KMS-11 (cell line): ENCODE results near the gene HS3ST5.
"Not testable (repeated sequence)": the region's sequence is repeated elsewhere in the genome, so short reads cannot be mapped to it uniquely, and the experiment has no call there.

Experiments
- H2AFZ ChIP-seq: fragments of 200-600 bp; sonication (generic); 2 replicates; pipeline ENCODE4 v1.6.1; 2016; ENCODE audit warnings: antibody characterized with exemption, mixed run types, low read depth
- H3K27ac ChIP-seq: fragments of 200-600 bp; sonication (generic); 2 replicates; pipeline ENCODE4 v1.6.1; 2016; ENCODE audit warnings: mild to moderate bottlenecking, mixed run types
- H3K27me3 ChIP-seq: fragments of 200-600 bp; sonication (generic); 2 replicates; pipeline ENCODE4 v1.6.1; 2017; ENCODE audit warnings: mild to moderate bottlenecking, low read depth, mixed run types, moderate library complexity; ENCODE audit not compliant: insufficient read depth
- H3K36me3 ChIP-seq: fragments of 200-600 bp; sonication (generic); 2 replicates; pipeline ENCODE4 v1.6.1; 2017; ENCODE audit warnings: mild to moderate bottlenecking, mixed run types; ENCODE audit not compliant: insufficient read depth
- H3K4me1 ChIP-seq: fragments of 200-600 bp; sonication (generic); 2 replicates; pipeline ENCODE4 v1.6.1; 2016; ENCODE audit warnings: mild to moderate bottlenecking, low read depth, mixed run types; ENCODE audit not compliant: poor library complexity, severe bottlenecking
- H3K4me2 ChIP-seq: fragments of 200-600 bp; sonication (generic); 2 replicates; pipeline ENCODE4 v1.7.0; 2016; ENCODE audit warnings: mild to moderate bottlenecking, mixed run types
- H3K4me3 ChIP-seq: fragments of 200-600 bp; sonication (generic); IDR thresholded peaks from 2 replicates; pipeline ENCODE4 v1.6.1; 2017; ENCODE audit warnings: low read depth, low read length, mixed read lengths; ENCODE audit not compliant: insufficient read depth
- H3K79me2 ChIP-seq: fragments of 200-600 bp; sonication (generic); 2 replicates; pipeline ENCODE4 v1.6.1; 2016; ENCODE audit warnings: low read depth, mixed run types; ENCODE audit not compliant: insufficient read depth
- H3K9ac ChIP-seq: fragments of 200-600 bp; sonication (generic); 2 replicates; pipeline ENCODE4 v1.6.1; 2016; ENCODE audit warnings: mild to moderate bottlenecking, mixed run types
- H4K20me1 ChIP-seq: fragments of 200-600 bp; sonication (generic); 2 replicates; pipeline ENCODE4 v1.6.1; 2016; ENCODE audit warnings: mild to moderate bottlenecking, mixed run types; ENCODE audit not compliant: insufficient read depth
- TF ChIP-seq, protein P1 (sequence below): fragments of 200-600 bp; sonication (generic); conservative IDR thresholded peaks from 2 replicates; pipeline ENCODE4 v1.6.1; 2017; ENCODE audit warnings: low read depth, mild to moderate bottlenecking, antibody characterized with exemption, low read length, moderate library complexity, mixed read lengths

The HS3ST5 gene

DNA sequence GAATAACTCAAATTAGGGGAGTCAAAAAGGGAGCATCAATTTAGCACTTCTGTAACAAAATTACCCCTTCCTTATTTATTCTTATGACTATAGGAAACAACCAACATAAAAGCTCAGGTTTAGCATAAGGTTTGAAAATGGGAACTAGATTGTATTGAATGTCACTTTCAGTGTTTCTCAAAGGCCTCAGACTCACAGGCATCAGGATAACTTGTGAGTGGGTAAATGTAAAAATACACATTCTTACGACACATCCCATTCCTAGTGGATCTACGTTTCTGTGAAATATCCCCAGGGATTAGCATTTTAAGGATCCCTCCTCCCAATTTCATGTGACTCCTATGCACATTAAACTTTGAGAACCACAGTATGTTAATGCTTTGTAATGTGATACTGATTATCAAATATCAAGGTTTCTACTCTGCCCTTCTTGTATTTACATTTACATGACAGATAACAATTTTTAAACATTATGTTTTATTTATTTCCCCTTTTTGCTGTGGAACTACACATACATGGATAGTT, 114.8 kb downstream of the HS3ST5 start:
- Histone ChIP-seq H3K27ac (no peak overlapping the region), H3K4me3 (no peak overlapping the region), H3K4me2 (no peak overlapping the region), H3K36me3 (no peaks in the 10 kb centered on the region), H3K4me1 (no peaks in the 10 kb centered on the region), H3K27me3 (no peaks in the 10 kb centered on the region), H3K9ac (no peak overlapping the region), H4K20me1 (no peaks in the 10 kb centered on the region), H3K79me2 (no peaks in the 10 kb centered on the region), H2AFZ (no peak overlapping the region)
- TF ChIP-seq, protein P1, sequence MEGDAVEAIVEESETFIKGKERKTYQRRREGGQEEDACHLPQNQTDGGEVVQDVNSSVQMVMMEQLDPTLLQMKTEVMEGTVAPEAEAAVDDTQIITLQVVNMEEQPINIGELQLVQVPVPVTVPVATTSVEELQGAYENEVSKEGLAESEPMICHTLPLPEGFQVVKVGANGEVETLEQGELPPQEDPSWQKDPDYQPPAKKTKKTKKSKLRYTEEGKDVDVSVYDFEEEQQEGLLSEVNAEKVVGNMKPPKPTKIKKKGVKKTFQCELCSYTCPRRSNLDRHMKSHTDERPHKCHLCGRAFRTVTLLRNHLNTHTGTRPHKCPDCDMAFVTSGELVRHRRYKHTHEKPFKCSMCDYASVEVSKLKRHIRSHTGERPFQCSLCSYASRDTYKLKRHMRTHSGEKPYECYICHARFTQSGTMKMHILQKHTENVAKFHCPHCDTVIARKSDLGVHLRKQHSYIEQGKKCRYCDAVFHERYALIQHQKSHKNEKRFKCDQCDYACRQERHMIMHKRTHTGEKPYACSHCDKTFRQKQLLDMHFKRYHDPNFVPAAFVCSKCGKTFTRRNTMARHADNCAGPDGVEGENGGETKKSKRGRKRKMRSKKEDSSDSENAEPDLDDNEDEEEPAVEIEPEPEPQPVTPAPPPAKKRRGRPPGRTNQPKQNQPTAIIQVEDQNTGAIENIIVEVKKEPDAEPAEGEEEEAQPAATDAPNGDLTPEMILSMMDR, result no peak

DNA sequence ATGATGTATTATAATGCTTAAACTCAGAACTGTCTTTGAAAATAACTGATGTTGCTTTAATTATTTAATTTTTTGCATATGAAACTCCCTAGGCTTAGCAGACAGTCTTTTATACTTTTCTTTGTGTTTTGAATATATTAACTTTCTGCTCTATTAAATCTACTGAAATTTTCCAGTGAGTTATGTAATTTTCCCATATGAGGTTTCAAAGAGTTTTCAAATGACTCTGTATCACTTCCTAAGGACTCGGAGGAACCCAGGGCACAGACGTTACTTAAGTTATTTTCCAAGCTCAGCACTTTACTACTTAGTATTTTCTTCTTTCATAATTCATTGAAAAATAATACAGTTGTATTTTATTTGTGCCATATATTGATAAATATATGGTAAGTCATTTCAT, 122.6 kb downstream of the HS3ST5 start:
- Histone ChIP-seq H3K27me3 (no peaks in the 10 kb centered on the region), H3K4me1 (no peaks in the 10 kb centered on the region), H3K4me3 (no peak overlapping the region), H3K27ac (no peak overlapping the region), H2AFZ (no peak overlapping the region), H3K4me2 (no peak overlapping the region), H3K79me2 (no peaks in the 10 kb centered on the region), H3K9ac (no peak overlapping the region), H4K20me1 (no peaks in the 10 kb centered on the region), H3K36me3 (no peaks in the 10 kb centered on the region)
- TF ChIP-seq, protein P1, result no peak

DNA sequence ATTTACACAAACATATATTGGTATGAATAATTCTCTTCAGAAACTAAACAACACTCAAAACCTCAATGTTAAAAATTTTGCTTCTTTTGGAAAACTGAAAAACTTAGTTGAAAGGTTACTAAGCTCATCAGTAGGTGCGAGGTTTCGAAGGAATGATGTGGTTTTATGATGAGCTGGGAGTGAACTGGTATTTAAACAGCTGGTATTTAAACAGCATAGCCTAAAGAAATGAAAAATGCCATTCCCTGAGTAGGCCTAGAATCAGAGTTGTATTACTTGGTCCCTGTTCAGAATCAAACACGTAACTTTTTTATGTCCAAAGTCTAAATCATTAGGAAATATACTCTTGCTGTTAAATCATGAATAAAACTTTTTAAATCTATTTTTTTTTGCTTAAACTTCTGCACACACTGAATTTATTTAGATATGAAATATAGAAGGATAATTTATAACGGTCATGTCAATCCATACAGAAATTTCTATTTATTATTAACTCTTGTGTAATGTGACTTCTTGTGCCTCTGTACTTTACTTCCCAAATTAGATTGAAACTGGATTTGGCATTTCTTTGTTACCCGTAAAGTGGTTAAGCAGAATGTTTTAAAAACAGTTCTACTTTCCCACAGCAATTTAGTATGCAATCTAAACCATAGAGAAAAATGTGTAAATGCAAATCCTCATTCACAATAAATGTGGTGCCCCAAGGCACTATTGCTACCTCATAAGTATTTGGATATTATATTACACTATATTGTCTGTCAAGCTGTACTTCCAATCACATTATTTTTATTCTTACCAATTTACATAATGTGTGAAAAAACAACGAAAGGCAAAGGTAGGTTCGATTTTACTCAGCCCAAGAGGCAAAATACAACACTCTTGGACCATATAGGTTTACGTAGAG, 124.1 kb downstream of the HS3ST5 start:
- Histone ChIP-seq H2AFZ (no peak overlapping the region), H3K4me3 (no peak overlapping the region), H3K4me1 (no peaks in the 10 kb centered on the region), H3K79me2 (no peaks in the 10 kb centered on the region), H3K9ac (no peak overlapping the region), H3K27me3 (no peaks in the 10 kb centered on the region), H3K4me2 (no peak overlapping the region), H4K20me1 (no peaks in the 10 kb centered on the region), H3K36me3 (no peaks in the 10 kb centered on the region), H3K27ac (no peak overlapping the region)
- TF ChIP-seq, protein P1, result no peak

DNA sequence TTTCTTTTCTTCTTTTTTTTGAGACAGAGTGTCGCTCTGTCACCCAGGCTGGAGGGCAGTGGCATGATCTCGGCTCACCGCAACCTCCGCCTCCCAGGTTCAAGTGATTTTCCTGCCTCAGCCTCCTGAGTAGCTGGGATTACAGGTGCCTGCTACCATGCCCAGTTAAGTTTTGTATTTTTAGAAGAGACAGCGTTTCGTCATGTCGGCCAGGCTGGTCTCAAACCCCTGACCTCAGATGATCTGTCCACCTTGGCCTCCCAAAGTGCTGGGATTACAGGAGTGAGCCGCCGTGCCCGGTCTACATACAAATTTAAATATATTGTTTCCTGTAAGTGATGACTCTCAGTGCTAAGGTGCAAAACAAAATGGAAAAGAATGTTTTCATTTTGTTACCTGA, 124.8 kb downstream of the HS3ST5 start:
- not testable (repeated sequence) for H3K4me2 ChIP-seq, H3K27ac ChIP-seq, H3K36me3 ChIP-seq, H3K27me3 ChIP-seq, H3K9ac ChIP-seq, H3K79me2 ChIP-seq, H3K4me3 ChIP-seq, H2AFZ ChIP-seq, H3K4me1 ChIP-seq, H4K20me1 ChIP-seq
